ENCODE data around the gene GRM1.

The GRM1 gene

DNA sequence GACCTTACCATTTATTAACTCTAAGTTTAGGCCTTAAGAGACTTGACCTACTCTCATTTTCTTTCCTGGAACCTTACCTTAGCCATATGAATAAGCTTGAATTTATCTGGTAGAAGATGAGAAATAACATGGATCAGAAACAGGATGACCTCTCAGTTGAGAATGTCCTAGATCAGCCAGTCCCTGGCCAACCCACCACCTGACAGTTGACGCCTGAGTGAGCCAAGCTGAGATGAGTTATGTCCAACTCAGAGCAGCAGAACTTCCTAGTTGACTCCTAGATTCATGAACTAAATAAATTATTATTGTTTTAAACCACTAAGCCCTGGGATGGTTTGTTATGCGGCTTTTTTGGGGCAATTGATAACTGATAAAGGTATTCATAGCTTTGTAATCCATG, 281.8 kb downstream of the GRM1 start:
- Histone ChIP-seq H3K4me3 (no peak overlapping the region), H3K36me3 (ENCODE audit: insufficient read depth, low read length) (no peaks in the 10 kb centered on the region), H3K9me3 (ENCODE audit: low read depth, low read length) (no peaks in the 10 kb centered on the region), H3K27ac (no peak overlapping the region), H3K9ac (ENCODE audit: insufficient read length) (no peak overlapping the region)
- no peak for DNase-seq (ENCODE audit: low read depth, low spot score)
- TF ChIP-seq EZH2 (IDR thresholded peaks at IDR 0.05) (no peak), POLR2AphosphoS5 (IDR thresholded peaks at IDR 0.05; ENCODE audit: borderline replicate concordance, low read depth, low read length) (no peak), FOXP2 (optimal IDR thresholded peaks at IDR 0.05; ENCODE audit: control extremely low read depth, extremely low read length, insufficient read depth) (no peak)

DNA sequence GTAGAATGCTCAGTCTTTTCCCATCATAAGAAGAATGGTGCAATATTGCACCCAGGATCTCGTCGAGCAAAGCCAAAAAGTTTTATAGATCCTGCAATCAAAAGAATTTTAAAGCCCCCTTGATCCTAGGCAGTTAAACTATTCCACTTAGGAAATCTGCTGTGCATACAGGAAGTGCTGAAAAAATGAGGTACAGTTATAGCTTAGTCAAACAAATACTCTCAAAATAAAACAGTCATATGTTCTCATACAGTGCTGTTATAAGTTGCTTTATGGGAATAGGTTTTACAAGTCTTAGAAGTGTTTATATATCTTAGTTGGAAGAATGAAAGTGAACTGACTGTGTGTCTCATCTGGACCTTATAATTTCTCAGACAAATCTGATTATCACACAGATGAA, 282.2 kb downstream of the GRM1 start:
- Histone ChIP-seq H3K36me3 (ENCODE audit: insufficient read depth, low read length) (no peaks in the 10 kb centered on the region), H3K9ac (ENCODE audit: insufficient read length) (no peak overlapping the region), H3K27ac (no peak overlapping the region), H3K4me3 (no peak overlapping the region), H3K9me3 (ENCODE audit: low read depth, low read length) (no peaks in the 10 kb centered on the region)
- no peak for TF ChIP-seq FOXP2 (optimal IDR thresholded peaks at IDR 0.05; ENCODE audit: control extremely low read depth, extremely low read length, insufficient read depth)
- TF ChIP-seq EZH2 (IDR thresholded peaks at IDR 0.05), result no peak
- no peak for TF ChIP-seq POLR2AphosphoS5 (IDR thresholded peaks at IDR 0.05; ENCODE audit: borderline replicate concordance, low read depth, low read length)
- DNase-seq (ENCODE audit: low read depth, low spot score), result no peak

DNA sequence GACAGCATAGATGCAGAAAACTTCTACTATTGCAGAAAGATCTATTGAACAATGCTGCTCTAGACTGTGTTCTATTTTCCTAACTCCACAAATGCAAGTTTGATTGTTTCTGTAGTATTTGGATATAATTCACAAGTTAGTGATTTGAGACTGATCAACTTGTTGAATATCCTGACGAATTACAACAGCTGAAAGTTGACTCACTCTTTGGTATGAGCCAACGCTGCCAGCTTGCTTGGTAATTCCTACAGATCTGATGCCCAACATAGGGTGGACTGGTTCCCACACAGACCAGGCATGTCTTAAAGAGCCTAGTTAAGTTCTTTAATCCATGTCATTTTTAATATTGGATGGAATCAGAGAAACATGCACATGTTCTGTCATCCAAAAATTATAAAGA, 283.7 kb downstream of the GRM1 start:
- no peak for DNase-seq (ENCODE audit: low read depth, low spot score)
- TF ChIP-seq FOXP2 (optimal IDR thresholded peaks at IDR 0.05; ENCODE audit: control extremely low read depth, extremely low read length, insufficient read depth), result no peak
- TF ChIP-seq POLR2AphosphoS5 (IDR thresholded peaks at IDR 0.05; ENCODE audit: borderline replicate concordance, low read depth, low read length), result no peak
- TF ChIP-seq EZH2 (IDR thresholded peaks at IDR 0.05), result no peak
- H3K9ac ChIP-seq (ENCODE audit: insufficient read length), result no peak overlapping the region
- H3K4me3 ChIP-seq, result no peak overlapping the region
- H3K36me3 ChIP-seq (ENCODE audit: insufficient read depth, low read length), result no peaks in the 10 kb centered on the region
- H3K27ac ChIP-seq, result no peak overlapping the region
- H3K9me3 ChIP-seq (ENCODE audit: low read depth, low read length), result no peaks in the 10 kb centered on the region

DNA sequence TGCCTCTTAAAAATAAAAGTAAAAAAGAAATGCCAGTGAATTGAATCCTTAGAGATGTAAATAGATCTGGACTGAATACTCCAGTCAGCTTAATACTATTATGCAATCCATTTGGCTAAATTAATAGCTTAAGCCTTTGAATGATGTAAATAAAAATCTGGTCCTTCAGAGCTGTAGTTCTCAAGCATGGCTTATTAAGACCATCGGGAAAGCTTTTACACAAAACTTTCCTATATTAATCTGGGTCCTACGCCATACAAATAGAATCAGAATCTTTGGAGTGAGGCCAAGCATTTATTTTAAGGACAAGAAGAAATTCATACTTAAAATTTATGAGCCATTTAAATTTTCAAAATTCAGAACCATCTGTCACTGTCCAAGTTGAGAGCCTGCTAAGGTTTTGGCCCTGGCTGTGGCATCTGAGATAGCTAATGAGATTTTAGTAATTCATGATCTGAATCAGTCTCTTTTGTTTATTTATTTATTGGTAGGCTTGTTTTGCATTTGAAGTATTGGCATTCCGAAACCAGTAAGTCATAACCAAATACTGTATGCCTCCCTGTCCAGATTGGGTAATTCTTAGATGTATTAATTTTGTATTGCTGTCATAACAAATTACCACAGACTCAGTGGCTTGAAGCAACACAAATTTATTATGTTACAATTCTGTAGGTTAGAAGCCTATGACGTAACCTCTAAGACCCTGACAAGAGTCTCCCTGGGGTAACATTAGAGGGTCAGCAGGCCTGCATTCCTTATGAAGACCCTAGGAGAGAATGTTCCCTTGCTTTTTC, 286.7 kb downstream of the GRM1 start:
- TF ChIP-seq FOXP2 (optimal IDR thresholded peaks at IDR 0.05; ENCODE audit: control extremely low read depth, extremely low read length, insufficient read depth) (no peak), EZH2 (IDR thresholded peaks at IDR 0.05) (no peak), POLR2AphosphoS5 (IDR thresholded peaks at IDR 0.05; ENCODE audit: borderline replicate concordance, low read depth, low read length) (no peak)
- Histone ChIP-seq H3K9me3 (ENCODE audit: low read depth, low read length) (no peaks in the 10 kb centered on the region), H3K9ac (ENCODE audit: insufficient read length) (no peak overlapping the region), H3K27ac (no peak overlapping the region), H3K4me3 (no peak overlapping the region), H3K36me3 (ENCODE audit: insufficient read depth, low read length) (no peaks in the 10 kb centered on the region)
- no peak for DNase-seq (ENCODE audit: low read depth, low spot score)

DNA sequence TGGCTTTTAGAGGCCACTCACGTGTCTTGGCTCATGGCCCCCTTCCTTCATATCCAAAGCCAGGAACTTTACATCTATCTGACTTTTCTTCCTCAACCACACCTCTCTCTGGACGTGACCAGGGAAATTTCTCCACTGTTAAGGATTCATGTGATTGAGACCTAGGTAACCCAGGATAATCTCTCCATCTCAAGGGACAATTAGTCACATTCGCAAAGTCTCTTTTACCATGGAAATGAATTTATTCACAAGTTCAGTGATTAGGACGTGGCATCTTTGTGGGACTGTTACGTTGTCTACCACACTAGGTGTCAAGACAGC, 287.3 kb downstream of the GRM1 start:
- Histone ChIP-seq H3K27ac (no peak overlapping the region), H3K9ac (ENCODE audit: insufficient read length) (no peak overlapping the region), H3K4me3 (no peak overlapping the region), H3K9me3 (ENCODE audit: low read depth, low read length) (no peaks in the 10 kb centered on the region), H3K36me3 (ENCODE audit: insufficient read depth, low read length) (no peaks in the 10 kb centered on the region)
- TF ChIP-seq EZH2 (IDR thresholded peaks at IDR 0.05) (no peak), POLR2AphosphoS5 (IDR thresholded peaks at IDR 0.05; ENCODE audit: borderline replicate concordance, low read depth, low read length) (no peak), FOXP2 (optimal IDR thresholded peaks at IDR 0.05; ENCODE audit: control extremely low read depth, extremely low read length, insufficient read depth) (no peak)
- no peak for DNase-seq (ENCODE audit: low read depth, low spot score)

DNA sequence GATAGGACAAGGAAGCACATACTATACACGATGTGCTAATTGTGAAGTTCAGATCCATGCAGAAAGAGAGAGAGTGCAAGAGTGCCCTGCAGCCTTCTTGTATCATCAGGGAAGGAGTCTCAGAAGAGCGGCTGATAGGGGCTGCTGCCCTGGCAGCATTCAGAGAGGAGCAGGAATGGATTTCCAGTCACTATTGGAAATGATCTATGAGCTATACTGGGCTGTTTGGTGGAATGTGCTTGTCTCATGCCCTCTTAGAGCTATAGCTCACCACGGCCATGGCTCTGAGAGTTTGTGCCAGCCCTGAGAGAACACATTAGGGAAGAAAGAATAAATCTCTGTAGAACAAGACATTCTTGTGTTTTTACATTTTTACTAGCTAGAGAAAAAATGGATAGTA, 302.2 kb downstream of the GRM1 start:
- Histone ChIP-seq H3K9ac (ENCODE audit: insufficient read length) (no peak overlapping the region), H3K27ac (no peak overlapping the region), H3K9me3 (ENCODE audit: low read depth, low read length) (no peaks in the 10 kb centered on the region), H3K36me3 (ENCODE audit: insufficient read depth, low read length) (no peaks in the 10 kb centered on the region), H3K4me3 (no peak overlapping the region)
- TF ChIP-seq FOXP2 (optimal IDR thresholded peaks at IDR 0.05; ENCODE audit: control extremely low read depth, extremely low read length, insufficient read depth) (no peak), EZH2 (IDR thresholded peaks at IDR 0.05) (no peak), POLR2AphosphoS5 (IDR thresholded peaks at IDR 0.05; ENCODE audit: borderline replicate concordance, low read depth, low read length) (no peak)
- DNase-seq (ENCODE audit: low read depth, low spot score), result no peak

DNA sequence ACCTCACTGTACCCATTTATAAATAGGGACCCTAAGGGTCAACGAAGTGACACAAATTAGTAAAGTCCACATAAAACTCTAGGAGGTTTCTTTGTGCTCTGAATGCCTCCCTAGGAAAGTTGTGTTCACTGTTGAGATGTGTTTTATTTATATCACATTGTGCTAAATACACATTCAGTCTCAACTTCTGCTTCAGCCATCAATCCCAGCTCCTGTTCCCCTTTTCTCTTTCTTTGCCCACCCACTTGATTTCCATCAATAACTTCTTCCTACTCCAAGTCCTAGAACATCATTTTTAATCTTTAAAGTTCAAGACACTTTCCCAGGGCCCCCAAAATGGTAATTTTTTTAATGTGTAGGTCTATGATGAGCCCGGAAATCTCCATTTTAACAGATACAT, 306.5 kb downstream of the GRM1 start:
- Histone ChIP-seq H3K27ac (no peak overlapping the region), H3K4me3 (no peak overlapping the region), H3K9me3 (ENCODE audit: low read depth, low read length) (no peaks in the 10 kb centered on the region), H3K36me3 (ENCODE audit: insufficient read depth, low read length) (no peaks in the 10 kb centered on the region), H3K9ac (ENCODE audit: insufficient read length) (no peak overlapping the region)
- no peak for DNase-seq (ENCODE audit: low read depth, low spot score)
- TF ChIP-seq POLR2AphosphoS5 (IDR thresholded peaks at IDR 0.05; ENCODE audit: borderline replicate concordance, low read depth, low read length) (no peak), FOXP2 (optimal IDR thresholded peaks at IDR 0.05; ENCODE audit: control extremely low read depth, extremely low read length, insufficient read depth) (no peak), EZH2 (IDR thresholded peaks at IDR 0.05) (no peak)

DNA sequence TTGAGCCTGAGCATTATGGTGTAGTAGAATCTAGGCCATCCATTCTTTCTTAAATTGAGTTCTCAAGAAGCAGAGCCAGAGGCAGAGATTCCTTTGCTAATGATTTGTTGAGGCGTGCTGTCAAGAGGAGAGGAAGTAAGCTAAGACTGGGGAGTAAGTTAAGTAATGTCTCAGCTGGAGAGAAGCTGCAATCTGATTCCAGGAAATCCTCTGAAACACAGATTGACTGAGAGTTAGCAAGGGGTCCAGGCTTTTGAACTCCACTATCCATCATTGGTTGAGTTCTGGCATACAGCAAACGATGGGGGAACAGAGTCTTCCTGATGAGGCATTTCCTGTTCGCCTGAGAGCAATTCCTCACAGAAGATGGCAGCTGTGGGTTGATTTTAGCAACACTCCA, 307.3 kb downstream of the GRM1 start:
- H3K36me3 ChIP-seq (ENCODE audit: insufficient read depth, low read length), result no peaks in the 10 kb centered on the region
- DNase-seq (ENCODE audit: low read depth, low spot score), result peak; percentile 8
- no peak overlapping the region for H3K27ac ChIP-seq
- H3K9me3 ChIP-seq (ENCODE audit: low read depth, low read length), result no peaks in the 10 kb centered on the region
- no peak overlapping the region for H3K4me3 ChIP-seq
- TF ChIP-seq POLR2AphosphoS5 (IDR thresholded peaks at IDR 0.05; ENCODE audit: borderline replicate concordance, low read depth, low read length) (no peak), EZH2 (IDR thresholded peaks at IDR 0.05) (no peak), FOXP2 (optimal IDR thresholded peaks at IDR 0.05; ENCODE audit: control extremely low read depth, extremely low read length, insufficient read depth) (no peak)
- H3K9ac ChIP-seq (ENCODE audit: insufficient read length), result no peak overlapping the region

DNA sequence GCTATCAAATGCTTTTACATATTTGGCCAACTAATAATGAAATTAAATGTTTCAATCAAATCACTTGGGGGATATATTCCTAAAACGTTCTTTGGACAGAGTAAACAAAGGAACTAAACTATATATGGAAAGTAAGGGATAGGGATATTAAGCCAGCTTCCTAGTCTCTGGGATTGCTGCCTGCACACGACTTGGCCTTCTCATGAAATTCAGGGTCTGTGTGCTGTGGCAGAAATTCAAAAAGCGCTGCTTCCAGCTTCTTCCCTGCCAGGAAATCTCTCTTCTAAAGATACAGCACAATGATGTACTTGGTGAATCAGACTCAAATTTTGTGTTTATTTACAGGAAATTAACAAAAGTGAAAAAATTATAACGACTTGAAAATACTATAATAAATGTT, 308.5 kb downstream of the GRM1 start:
- no peak overlapping the region for H3K4me3 ChIP-seq
- no peak overlapping the region for H3K9ac ChIP-seq (ENCODE audit: insufficient read length)
- TF ChIP-seq FOXP2 (optimal IDR thresholded peaks at IDR 0.05; ENCODE audit: control extremely low read depth, extremely low read length, insufficient read depth), result no peak
- no peak overlapping the region for H3K27ac ChIP-seq
- H3K9me3 ChIP-seq (ENCODE audit: low read depth, low read length), result no peaks in the 10 kb centered on the region
- DNase-seq (ENCODE audit: low read depth, low spot score), result no peak
- no peaks in the 10 kb centered on the region for H3K36me3 ChIP-seq (ENCODE audit: insufficient read depth, low read length)
